DOHH2 (cell line): ENCODE results near the gene SRCAP.

Source experiments
- CTCF ChIP-seq: fragments of 200-600 bp; sonication (generic); IDR thresholded peaks from one replicate; pipeline ENCODE4 v1.5.1; 2014; ENCODE audit warnings: antibody characterized with exemption, mild to moderate bottlenecking, low read depth, low read length; ENCODE audit not compliant: poor library complexity, severe bottlenecking
- EZH2phosphoT487 ChIP-seq: fragments of 200-600 bp; sonication (generic); IDR thresholded peaks from 2 replicates; pipeline ENCODE4 v1.6.1; 2017; ENCODE audit warnings: borderline replicate concordance, mild to moderate bottlenecking, antibody characterized with exemption, low read length, moderate library complexity, mixed read lengths

GRCh38 chr16:30711712-30712111 lies 12.7 kb downstream of the SRCAP start:
- TF ChIP-seq CTCF (no peak), EZH2phosphoT487 (no peak)
